ENCODE results near the gene SHE.

DNA sequence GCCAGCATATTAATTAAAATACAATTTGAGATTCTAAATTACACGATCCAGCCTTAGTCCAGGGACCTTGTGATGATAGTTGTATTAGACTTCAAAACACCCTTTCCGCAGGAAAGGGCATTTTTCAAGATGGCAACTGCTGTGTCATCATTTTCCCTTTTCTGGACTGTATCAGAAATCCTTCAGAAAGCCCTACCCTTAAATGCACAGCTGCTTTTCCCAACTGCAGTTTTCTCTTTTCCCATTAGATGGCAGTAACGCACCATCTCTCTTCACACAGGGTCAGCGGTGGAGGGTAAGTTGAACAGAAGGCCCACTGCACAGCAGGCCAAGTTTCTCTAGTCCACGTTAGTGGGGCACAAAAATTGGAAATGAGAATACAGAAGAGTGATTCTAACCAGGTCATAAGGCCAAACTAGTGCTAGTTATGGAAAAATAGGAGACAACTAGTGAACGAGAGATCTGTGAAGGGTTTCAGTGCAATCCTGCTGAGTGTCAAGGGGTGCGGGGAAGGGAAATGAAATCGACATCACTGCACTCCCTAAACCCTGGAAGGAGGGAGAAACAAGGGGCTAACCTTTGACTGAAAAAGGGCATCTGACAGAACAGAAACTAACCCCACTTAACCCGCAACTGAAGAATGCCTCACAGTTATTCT is 22.3 kb downstream of the SHE start:
- TF ChIP-seq TAF1 (IDR thresholded peaks at IDR 0.05; ENCODE audit: borderline replicate concordance, insufficient read depth, low read length) (no peak), POLR2AphosphoS5 (IDR thresholded peaks at IDR 0.05; ENCODE audit: low read depth, low read length) (no peak), SIN3A (IDR thresholded peaks at IDR 0.05; ENCODE audit: borderline replicate concordance, insufficient read depth, low read length) (no peak), FOXP2 (optimal IDR thresholded peaks at IDR 0.05; ENCODE audit: borderline replicate concordance, extremely low read depth, extremely low read length, insufficient read depth) (no peak)
- TF ChIP-seq, protein P1, sequence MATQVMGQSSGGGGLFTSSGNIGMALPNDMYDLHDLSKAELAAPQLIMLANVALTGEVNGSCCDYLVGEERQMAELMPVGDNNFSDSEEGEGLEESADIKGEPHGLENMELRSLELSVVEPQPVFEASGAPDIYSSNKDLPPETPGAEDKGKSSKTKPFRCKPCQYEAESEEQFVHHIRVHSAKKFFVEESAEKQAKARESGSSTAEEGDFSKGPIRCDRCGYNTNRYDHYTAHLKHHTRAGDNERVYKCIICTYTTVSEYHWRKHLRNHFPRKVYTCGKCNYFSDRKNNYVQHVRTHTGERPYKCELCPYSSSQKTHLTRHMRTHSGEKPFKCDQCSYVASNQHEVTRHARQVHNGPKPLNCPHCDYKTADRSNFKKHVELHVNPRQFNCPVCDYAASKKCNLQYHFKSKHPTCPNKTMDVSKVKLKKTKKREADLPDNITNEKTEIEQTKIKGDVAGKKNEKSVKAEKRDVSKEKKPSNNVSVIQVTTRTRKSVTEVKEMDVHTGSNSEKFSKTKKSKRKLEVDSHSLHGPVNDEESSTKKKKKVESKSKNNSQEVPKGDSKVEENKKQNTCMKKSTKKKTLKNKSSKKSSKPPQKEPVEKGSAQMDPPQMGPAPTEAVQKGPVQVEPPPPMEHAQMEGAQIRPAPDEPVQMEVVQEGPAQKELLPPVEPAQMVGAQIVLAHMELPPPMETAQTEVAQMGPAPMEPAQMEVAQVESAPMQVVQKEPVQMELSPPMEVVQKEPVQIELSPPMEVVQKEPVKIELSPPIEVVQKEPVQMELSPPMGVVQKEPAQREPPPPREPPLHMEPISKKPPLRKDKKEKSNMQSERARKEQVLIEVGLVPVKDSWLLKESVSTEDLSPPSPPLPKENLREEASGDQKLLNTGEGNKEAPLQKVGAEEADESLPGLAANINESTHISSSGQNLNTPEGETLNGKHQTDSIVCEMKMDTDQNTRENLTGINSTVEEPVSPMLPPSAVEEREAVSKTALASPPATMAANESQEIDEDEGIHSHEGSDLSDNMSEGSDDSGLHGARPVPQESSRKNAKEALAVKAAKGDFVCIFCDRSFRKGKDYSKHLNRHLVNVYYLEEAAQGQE (IDR thresholded peaks at IDR 0.05; ENCODE audit: insufficient read depth in 1 of 2, low read depth in 2 of 2, low read length in 2 of 2): no peak
